ENCODE data around the gene FKBP11. TPM values are rescaled to one million over a fixed set of nuclear protein-coding genes. Genes with fewer than 3 reads are reported as not detected.
A peak's percentile ranks its signal among the peaks of the same experiment; 100 is the strongest.

Gene FKBP11
- total RNA-seq, 6 experiments from 2014 or later = 34.9 to 59.5 (median 52.5) TPM

- no peaks in the 10 kb centered on the region for H3K9me3 ChIP-seq
- WGBS (ENCODE audit: insufficient coverage, low coverage, low lambda C conversion rate, missing lambda C conversion rate) = 2% methylated on average over 30 of the region's 58 CpGs
These were observed 32.1 kb upstream of the FKBP11 start, which contains the start of gene ARF3 for GRCh38 chr12:48957141-48958048. Gene ARF3 (minus strand): TSS chr12:48957487. CDS start chr12:48941095, 16,392 bp downstream.

GRCh38 chr12:48956279-48957140 is 31.2 kb upstream of the FKBP11 start:
- Histone ChIP-seq H3K4me3 (peak overlapping the region; percentile 87 to 98 (median 94)), H3K9me3 (no peaks in the 10 kb centered on the region), H3K27me3 (no peaks in the 10 kb centered on the region), H3K27ac (peak overlapping the region; percentile 56 to 62 (median 62)), H3K36me3 (peaks cover 0 to 6% (median 0%) of the 10 kb centered on the region in 4 donors), H3K4me1 (peaks cover 0 to 4% (median 0%) of the 10 kb centered on the region in 4 donors)
- ATAC-seq (peak; percentile 53 to 81 (median 74)), DNase-seq (peak in 2 of 3 donors; percentile 75 to 76)
- 14% methylated on average over 15 of the region's 29 CpGs for WGBS (ENCODE audit: insufficient coverage, low coverage, low lambda C conversion rate, missing lambda C conversion rate)
- TF ChIP-seq, protein P1, sequence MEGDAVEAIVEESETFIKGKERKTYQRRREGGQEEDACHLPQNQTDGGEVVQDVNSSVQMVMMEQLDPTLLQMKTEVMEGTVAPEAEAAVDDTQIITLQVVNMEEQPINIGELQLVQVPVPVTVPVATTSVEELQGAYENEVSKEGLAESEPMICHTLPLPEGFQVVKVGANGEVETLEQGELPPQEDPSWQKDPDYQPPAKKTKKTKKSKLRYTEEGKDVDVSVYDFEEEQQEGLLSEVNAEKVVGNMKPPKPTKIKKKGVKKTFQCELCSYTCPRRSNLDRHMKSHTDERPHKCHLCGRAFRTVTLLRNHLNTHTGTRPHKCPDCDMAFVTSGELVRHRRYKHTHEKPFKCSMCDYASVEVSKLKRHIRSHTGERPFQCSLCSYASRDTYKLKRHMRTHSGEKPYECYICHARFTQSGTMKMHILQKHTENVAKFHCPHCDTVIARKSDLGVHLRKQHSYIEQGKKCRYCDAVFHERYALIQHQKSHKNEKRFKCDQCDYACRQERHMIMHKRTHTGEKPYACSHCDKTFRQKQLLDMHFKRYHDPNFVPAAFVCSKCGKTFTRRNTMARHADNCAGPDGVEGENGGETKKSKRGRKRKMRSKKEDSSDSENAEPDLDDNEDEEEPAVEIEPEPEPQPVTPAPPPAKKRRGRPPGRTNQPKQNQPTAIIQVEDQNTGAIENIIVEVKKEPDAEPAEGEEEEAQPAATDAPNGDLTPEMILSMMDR (IDR thresholded peaks at IDR 0.05) = no peak
- TF ChIP-seq POLR2A (IDR thresholded peaks at IDR 0.05) = no peak
- intact Hi-C loops (cut with DNase I) = no loop called here

More at GRCh38 chr12:48957141-48958048, 32.1 kb upstream of the FKBP11 start, which contains the start of gene ARF3:
- TF ChIP-seq POLR2A (IDR thresholded peaks at IDR 0.05) = peak; percentile 70
- TF ChIP-seq, protein P1 (IDR thresholded peaks at IDR 0.05) = no peak
- intact Hi-C loops (cut with DNase I) = no loop called here
- Histone ChIP-seq H3K4me1 (peaks cover 0 to 4% (median 0%) of the 10 kb centered on the region in 4 donors), H3K36me3 (peaks cover 0 to 6% (median 0%) of the 10 kb centered on the region in 4 donors), H3K27me3 (no peaks in the 10 kb centered on the region), H3K4me3 (peak within 1 kb of the TSS; percentile 87 to 98 (median 94)), H3K27ac (peak within 1 kb of the TSS; percentile 56 to 62 (median 62))
- peak; percentile 95 to 98 (median 96) for ATAC-seq
- peak; percentile 96 to 97 (median 96) for DNase-seq

DNA sequence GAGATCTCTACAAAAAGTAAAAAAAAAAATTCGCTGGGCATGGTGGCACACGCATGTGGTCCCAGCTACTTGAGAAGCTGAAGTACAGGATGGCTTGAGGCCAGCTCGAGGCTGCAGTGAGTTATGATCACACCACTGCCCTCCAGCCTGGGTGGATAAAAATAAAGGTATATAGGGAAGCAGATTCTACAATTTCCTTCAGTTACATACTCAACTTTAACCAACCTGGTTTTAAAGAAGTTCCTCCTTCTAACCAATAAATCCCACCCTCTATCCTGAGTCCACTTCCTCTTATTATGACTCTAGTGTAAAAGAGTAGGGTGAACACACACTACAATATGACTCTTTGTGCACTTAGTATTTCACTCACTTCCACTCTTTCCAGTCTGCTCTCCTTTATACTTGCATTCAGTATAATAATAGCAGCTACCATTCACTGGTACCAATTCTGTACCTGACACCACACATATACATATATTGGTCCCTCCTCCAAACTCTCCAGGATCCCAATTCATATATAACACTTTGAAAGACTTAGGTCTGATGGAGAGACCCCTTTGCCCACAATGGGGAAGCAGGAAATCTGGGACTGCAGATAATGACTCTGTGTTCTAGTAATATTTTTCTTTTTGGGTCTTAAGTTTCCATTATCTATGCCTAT is 29.7 kb upstream of the FKBP11 start:
- ATAC-seq (no peak), DNase-seq (no peak)
- TF ChIP-seq, protein P1 (IDR thresholded peaks at IDR 0.05) = no peak
- TF ChIP-seq POLR2A (IDR thresholded peaks at IDR 0.05) = no peak
- intact Hi-C loops (cut with DNase I) = no loop called here
- Histone ChIP-seq H3K36me3 (peaks cover 0 to 6% (median 0%) of the 10 kb centered on the region in 4 donors), H3K9me3 (no peaks in the 10 kb centered on the region), H3K27ac (no peak overlapping the region), H3K27me3 (no peaks in the 10 kb centered on the region), H3K4me1 (peaks cover 0 to 4% (median 0%) of the 10 kb centered on the region in 4 donors), H3K4me3 (no peak overlapping the region)
- WGBS (ENCODE audit: insufficient coverage, low coverage, low lambda C conversion rate, missing lambda C conversion rate) = 74% methylated on average over 3 of the region's 3 CpGs

GRCh38 chr12:48954061-48954460 is 28.8 kb upstream of the FKBP11 start:
- H3K9me3 ChIP-seq = no peaks in the 10 kb centered on the region
- no peak for ATAC-seq
- TF ChIP-seq, protein P1 (IDR thresholded peaks at IDR 0.05) = no peak
- no peak for DNase-seq
- no peaks in the 10 kb centered on the region for H3K27me3 ChIP-seq
- no peak overlapping the region for H3K4me3 ChIP-seq
- H3K27ac ChIP-seq = no peak overlapping the region
- H3K36me3 ChIP-seq = peaks cover 0 to 6% (median 0%) of the 10 kb centered on the region in 4 donors
- WGBS (ENCODE audit: insufficient coverage, low coverage, low lambda C conversion rate, missing lambda C conversion rate) = 93% methylated on average over 3 of the region's 3 CpGs
- intact Hi-C loops (cut with DNase I) = no loop called here
- peaks cover 0 to 4% (median 0%) of the 10 kb centered on the region in 4 donors for H3K4me1 ChIP-seq
